ENCODE results near the gene LCNL1. TPM values are rescaled to one million over a fixed set of nuclear protein-coding genes. Genes with fewer than 3 reads are reported as not detected.

Gene LCNL1
- total and polyA plus RNA-seq, 9 donors = 0.12 to 1.3 (median 0.42) TPM

GRCh38 chr9:136953771-136954269 lies 29.0 kb upstream of the LCNL1 start:
- Histone ChIP-seq H3K36me3 (ENCODE audit: control insufficient read depth, insufficient read depth, low read length) (no peaks in the 10 kb centered on the region), H3K27me3 (ENCODE audit: control insufficient read depth, insufficient read depth, low read length) (no peaks in the 10 kb centered on the region), H3K9me3 (replicated peaks; ENCODE audit: control insufficient read depth, low read depth, low read length) (no peaks in the 10 kb centered on the region), H3K27ac (ENCODE audit: low read length) (no peak overlapping the region), H3K4me3 (ENCODE audit: low read length) (no peak overlapping the region), H3K4me1 (ENCODE audit: control insufficient read depth, insufficient read depth, low read length) (peaks cover 20% of the 10 kb centered on the region)
- no peak for DNase-seq
- WGBS (ENCODE audit: insufficient coverage) = 67% methylated on average over 19 of the region's 19 CpGs

DNA sequence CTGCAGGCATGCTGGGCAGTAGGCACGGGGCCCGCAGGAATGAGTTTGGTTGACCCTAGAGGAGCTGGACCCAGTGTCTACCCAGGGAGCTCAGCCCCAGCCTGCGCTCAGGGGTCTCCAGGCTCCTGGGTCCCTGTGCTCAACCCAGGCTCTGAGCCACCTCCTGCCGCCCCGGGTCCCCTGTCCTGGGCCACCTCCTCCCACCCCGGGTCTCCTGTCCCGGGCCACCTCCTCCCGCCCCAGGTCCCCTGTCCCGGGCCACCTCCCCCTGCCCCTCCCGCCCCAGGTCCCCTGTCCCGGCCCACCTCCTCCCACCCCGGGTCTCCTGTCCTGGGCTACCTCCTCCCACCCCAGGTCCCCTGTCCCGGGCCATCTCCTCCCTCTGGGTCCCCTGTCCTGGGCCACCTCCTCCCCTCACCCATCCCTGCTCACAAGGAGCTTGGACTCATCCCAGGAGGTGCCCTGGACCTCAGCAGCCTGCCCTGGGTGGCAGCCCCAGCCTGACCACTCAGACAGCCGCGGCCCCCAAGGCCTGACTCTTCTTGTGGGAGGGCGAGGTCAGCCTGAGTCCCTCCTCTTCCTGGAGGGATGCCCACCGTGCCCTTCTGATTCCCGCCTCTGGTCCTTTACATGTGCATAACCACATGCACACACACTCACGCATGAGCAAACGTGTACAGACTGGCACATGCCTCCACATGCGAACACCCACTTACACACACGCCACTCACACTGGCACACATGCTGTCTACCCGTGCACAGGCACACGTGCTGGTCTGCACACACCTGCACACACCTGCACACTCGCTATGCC lies 28.3 kb upstream of the LCNL1 start:
- H3K36me3 ChIP-seq (ENCODE audit: control insufficient read depth, insufficient read depth, low read length) = no peaks in the 10 kb centered on the region
- H3K27ac ChIP-seq (ENCODE audit: low read length) = no peak overlapping the region
- H3K4me3 ChIP-seq (ENCODE audit: low read length) = no peak overlapping the region
- H3K27me3 ChIP-seq (ENCODE audit: control insufficient read depth, insufficient read depth, low read length) = no peaks in the 10 kb centered on the region
- no peak for DNase-seq
- 78% methylated on average over 15 of the region's 25 CpGs for WGBS (ENCODE audit: insufficient coverage)
- no peaks in the 10 kb centered on the region for H3K9me3 ChIP-seq (replicated peaks; ENCODE audit: control insufficient read depth, low read depth, low read length)
- H3K4me1 ChIP-seq (ENCODE audit: control insufficient read depth, insufficient read depth, low read length) = peaks cover 17% of the 10 kb centered on the region

GRCh38 chr9:136955202-136955942 lies 27.4 kb upstream of the LCNL1 start:
- H3K27me3 ChIP-seq (ENCODE audit: control insufficient read depth, insufficient read depth, low read length) = no peaks in the 10 kb centered on the region
- DNase-seq = no peak
- H3K9me3 ChIP-seq (replicated peaks; ENCODE audit: control insufficient read depth, low read depth, low read length) = no peaks in the 10 kb centered on the region
- no peaks in the 10 kb centered on the region for H3K36me3 ChIP-seq (ENCODE audit: control insufficient read depth, insufficient read depth, low read length)
- no peak overlapping the region for H3K27ac ChIP-seq (ENCODE audit: low read length)
- H3K4me1 ChIP-seq (ENCODE audit: control insufficient read depth, insufficient read depth, low read length) = peaks cover 14% of the 10 kb centered on the region
- WGBS (ENCODE audit: insufficient coverage) = 72% methylated on average over 12 of the region's 14 CpGs
- H3K4me3 ChIP-seq (ENCODE audit: low read length) = no peak overlapping the region

GRCh38 chr9:136955943-136956335 lies 26.9 kb upstream of the LCNL1 start:
- H3K36me3 ChIP-seq (ENCODE audit: control insufficient read depth, insufficient read depth, low read length) = no peaks in the 10 kb centered on the region
- H3K4me3 ChIP-seq (ENCODE audit: low read length) = no peak overlapping the region
- WGBS (ENCODE audit: insufficient coverage) = 83% methylated on average over 9 of the region's 9 CpGs
- H3K4me1 ChIP-seq (ENCODE audit: control insufficient read depth, insufficient read depth, low read length) = peaks cover 13% of the 10 kb centered on the region
- no peak for DNase-seq
- H3K9me3 ChIP-seq (replicated peaks; ENCODE audit: control insufficient read depth, low read depth, low read length) = no peaks in the 10 kb centered on the region
- H3K27me3 ChIP-seq (ENCODE audit: control insufficient read depth, insufficient read depth, low read length) = no peaks in the 10 kb centered on the region
- no peak overlapping the region for H3K27ac ChIP-seq (ENCODE audit: low read length)

DNA sequence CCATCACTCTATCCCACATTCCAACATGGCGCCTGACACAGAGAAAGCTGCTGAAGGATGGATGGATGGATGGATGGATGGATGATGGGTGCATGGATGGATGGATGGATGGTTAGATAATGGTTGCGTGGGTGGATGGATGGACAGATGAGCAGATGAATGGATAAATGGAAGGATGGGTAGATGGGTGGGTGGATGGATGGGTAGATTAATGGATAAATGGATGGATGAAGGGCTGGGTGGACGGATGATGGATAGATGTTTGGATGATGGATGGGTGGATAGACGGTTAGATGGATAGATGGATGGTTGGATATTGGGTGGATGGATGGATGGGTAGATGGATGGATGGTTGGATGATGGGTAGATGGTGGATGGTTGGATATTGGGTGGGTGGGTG lies 26.2 kb upstream of the LCNL1 start:
- Histone ChIP-seq H3K4me1 (ENCODE audit: control insufficient read depth, insufficient read depth, low read length) (peaks cover 20% of the 10 kb centered on the region), H3K36me3 (ENCODE audit: control insufficient read depth, insufficient read depth, low read length) (no peaks in the 10 kb centered on the region), H3K9me3 (replicated peaks; ENCODE audit: control insufficient read depth, low read depth, low read length) (no peaks in the 10 kb centered on the region), H3K27me3 (ENCODE audit: control insufficient read depth, insufficient read depth, low read length) (no peaks in the 10 kb centered on the region), H3K27ac (ENCODE audit: low read length) (no peak overlapping the region), H3K4me3 (ENCODE audit: low read length) (no peak overlapping the region)
- DNase-seq = no peak
- 98% methylated on average over 3 of the region's 4 CpGs for WGBS (ENCODE audit: insufficient coverage)

- Histone ChIP-seq H3K36me3 (ENCODE audit: control insufficient read depth, insufficient read depth, low read length) (no peaks in the 10 kb centered on the region), H3K9me3 (replicated peaks; ENCODE audit: control insufficient read depth, low read depth, low read length) (no peaks in the 10 kb centered on the region), H3K27ac (ENCODE audit: low read length) (no peak overlapping the region), H3K4me1 (ENCODE audit: control insufficient read depth, insufficient read depth, low read length) (peaks cover 18% of the 10 kb centered on the region), H3K27me3 (ENCODE audit: control insufficient read depth, insufficient read depth, low read length) (no peaks in the 10 kb centered on the region), H3K4me3 (ENCODE audit: low read length) (no peak overlapping the region)
- WGBS (ENCODE audit: insufficient coverage) = 100% methylated on average over 1 of the region's 1 CpG
- no peak for DNase-seq
Observed at GRCh38 chr9:136957461-136957860, 25.3 kb upstream of the LCNL1 start.

- Histone ChIP-seq H3K9me3 (replicated peaks; ENCODE audit: control insufficient read depth, low read depth, low read length) (no peaks in the 10 kb centered on the region), H3K27me3 (ENCODE audit: control insufficient read depth, insufficient read depth, low read length) (no peaks in the 10 kb centered on the region), H3K36me3 (ENCODE audit: control insufficient read depth, insufficient read depth, low read length) (no peaks in the 10 kb centered on the region), H3K27ac (ENCODE audit: low read length) (no peak overlapping the region), H3K4me3 (ENCODE audit: low read length) (no peak overlapping the region), H3K4me1 (ENCODE audit: control insufficient read depth, insufficient read depth, low read length) (peaks cover 18% of the 10 kb centered on the region)
- DNase-seq = no peak
- WGBS (ENCODE audit: insufficient coverage) = 75% methylated on average over 3 of the region's 6 CpGs
Observed at GRCh38 chr9:136957901-136958300, 24.9 kb upstream of the LCNL1 start.

DNA sequence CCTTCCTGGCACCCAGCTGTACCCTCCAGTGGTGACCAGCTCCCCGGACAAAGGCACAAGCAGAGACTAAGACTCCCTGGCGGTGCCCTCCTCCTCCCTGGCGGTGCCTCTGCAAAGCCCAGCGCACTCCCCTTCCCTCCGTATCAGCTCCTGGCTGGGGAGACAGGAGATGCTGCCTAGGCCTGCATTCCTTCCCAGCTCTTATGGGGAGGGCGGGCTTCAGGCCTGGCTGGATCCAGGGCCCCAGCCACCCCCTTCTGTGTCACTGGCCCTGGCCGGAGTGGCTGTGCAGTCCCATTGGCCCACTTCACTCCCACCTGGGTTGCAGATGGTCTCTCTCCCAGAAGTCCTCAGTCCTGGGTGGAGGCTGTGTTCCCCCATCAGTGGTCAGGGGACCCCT lies 24.3 kb upstream of the LCNL1 start:
- Histone ChIP-seq H3K4me1 (ENCODE audit: control insufficient read depth, insufficient read depth, low read length) (peaks cover 23% of the 10 kb centered on the region), H3K27ac (ENCODE audit: low read length) (no peak overlapping the region), H3K36me3 (ENCODE audit: control insufficient read depth, insufficient read depth, low read length) (no peaks in the 10 kb centered on the region), H3K4me3 (ENCODE audit: low read length) (no peak overlapping the region), H3K9me3 (replicated peaks; ENCODE audit: control insufficient read depth, low read depth, low read length) (no peaks in the 10 kb centered on the region), H3K27me3 (ENCODE audit: control insufficient read depth, insufficient read depth, low read length) (peaks cover 2% of the 10 kb centered on the region)
- WGBS (ENCODE audit: insufficient coverage) = 87% methylated on average over 4 of the region's 7 CpGs
- no peak for DNase-seq

DNA sequence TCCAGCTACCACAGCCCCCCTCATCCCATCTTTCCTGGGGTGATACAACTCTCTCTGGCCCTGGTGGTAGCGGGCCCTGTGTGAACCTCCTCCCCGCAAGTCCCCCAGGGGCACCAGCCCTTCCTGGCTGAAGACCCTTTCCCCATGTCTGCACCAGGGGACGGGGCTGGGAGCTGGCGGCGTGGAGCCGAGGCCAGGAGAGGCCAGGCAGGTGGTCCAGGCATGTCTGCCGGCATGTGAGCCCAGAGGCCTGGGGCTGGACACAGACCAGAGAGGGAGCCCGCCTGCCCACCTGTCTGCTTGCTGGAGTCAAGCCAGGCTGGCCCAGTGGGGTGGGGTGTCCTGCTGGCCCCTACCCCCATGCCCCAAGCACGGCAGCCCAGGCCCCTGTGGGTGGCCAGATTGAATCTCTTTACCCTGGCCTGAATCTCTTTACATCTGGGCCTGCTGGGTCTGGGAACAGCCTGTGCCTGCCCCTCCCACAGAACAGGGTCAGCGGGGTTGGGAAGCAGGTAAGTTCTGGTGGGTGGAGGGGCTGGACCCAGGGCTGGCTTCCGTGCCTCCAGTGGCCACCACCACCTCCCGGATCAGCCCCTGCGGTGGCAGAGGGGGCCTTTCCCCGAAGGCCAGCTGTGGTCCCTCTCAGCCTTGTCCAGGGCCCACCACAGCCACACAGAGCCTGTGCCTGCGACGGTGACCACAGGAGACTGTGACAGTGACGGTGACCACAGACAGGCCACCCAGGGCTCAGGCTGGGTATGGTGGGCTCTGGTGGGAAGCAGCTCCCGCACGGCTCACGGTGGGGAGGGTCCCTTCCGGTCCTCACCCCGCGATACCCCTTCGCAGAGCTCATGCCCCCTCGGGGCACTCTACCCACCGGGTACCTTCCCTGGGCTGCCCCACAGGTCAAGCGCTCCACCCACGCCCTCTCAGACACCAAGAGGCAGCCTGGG lies 23.6 kb upstream of the LCNL1 start:
- no peak for DNase-seq
- H3K36me3 ChIP-seq (ENCODE audit: control insufficient read depth, insufficient read depth, low read length) = no peaks in the 10 kb centered on the region
- peaks cover 26% of the 10 kb centered on the region for H3K4me1 ChIP-seq (ENCODE audit: control insufficient read depth, insufficient read depth, low read length)
- WGBS (ENCODE audit: insufficient coverage) = 76% methylated on average over 20 of the region's 28 CpGs
- no peak overlapping the region for H3K27ac ChIP-seq (ENCODE audit: low read length)
- no peaks in the 10 kb centered on the region for H3K9me3 ChIP-seq (replicated peaks; ENCODE audit: control insufficient read depth, low read depth, low read length)
- peaks cover 2% of the 10 kb centered on the region for H3K27me3 ChIP-seq (ENCODE audit: control insufficient read depth, insufficient read depth, low read length)
- no peak overlapping the region for H3K4me3 ChIP-seq (ENCODE audit: low read length)

All from muscle of leg (tissue), 11 donors.